ENCODE results near the gene FAT1.

DNA sequence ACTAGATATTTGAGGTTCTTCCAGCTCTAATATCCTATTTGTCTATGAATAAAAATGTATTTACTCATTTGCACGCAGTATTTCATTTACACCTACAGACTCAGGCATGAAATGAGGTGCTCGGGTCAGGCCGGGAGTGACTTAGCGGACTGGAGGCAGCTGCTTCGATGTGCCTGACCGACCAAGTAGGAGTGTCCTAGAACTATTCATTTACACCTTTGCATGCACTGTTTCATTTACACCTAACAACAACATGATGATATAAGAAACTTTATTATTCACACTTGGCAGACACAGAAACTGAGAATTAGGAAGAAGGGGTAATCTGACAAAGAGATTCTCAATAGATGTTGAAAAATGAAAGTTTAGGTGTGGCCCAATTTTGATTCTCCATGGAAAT lies 28.7 kb upstream of the FAT1 start:
- TF ChIP-seq, protein P1, sequence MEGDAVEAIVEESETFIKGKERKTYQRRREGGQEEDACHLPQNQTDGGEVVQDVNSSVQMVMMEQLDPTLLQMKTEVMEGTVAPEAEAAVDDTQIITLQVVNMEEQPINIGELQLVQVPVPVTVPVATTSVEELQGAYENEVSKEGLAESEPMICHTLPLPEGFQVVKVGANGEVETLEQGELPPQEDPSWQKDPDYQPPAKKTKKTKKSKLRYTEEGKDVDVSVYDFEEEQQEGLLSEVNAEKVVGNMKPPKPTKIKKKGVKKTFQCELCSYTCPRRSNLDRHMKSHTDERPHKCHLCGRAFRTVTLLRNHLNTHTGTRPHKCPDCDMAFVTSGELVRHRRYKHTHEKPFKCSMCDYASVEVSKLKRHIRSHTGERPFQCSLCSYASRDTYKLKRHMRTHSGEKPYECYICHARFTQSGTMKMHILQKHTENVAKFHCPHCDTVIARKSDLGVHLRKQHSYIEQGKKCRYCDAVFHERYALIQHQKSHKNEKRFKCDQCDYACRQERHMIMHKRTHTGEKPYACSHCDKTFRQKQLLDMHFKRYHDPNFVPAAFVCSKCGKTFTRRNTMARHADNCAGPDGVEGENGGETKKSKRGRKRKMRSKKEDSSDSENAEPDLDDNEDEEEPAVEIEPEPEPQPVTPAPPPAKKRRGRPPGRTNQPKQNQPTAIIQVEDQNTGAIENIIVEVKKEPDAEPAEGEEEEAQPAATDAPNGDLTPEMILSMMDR (IDR thresholded peaks at IDR 0.05), result no peak
- no peak for TF ChIP-seq POLR2A (IDR thresholded peaks at IDR 0.05)

Data from lower leg skin (tissue), 3 donors.